Cerebellar cortex (tissue), 1 donor: ENCODE measurements around the gene TPPP.
"Not testable (repeated sequence)": the region's sequence is repeated elsewhere in the genome, so short reads cannot be mapped to it uniquely, and the experiment has no call there.

Experiments
- DNase-seq: peaks from one replicate; pipeline ENCODE4 v3.0.0-alpha.2; 2015; ENCODE audit warnings: low spot score

TPPP gene

DNA sequence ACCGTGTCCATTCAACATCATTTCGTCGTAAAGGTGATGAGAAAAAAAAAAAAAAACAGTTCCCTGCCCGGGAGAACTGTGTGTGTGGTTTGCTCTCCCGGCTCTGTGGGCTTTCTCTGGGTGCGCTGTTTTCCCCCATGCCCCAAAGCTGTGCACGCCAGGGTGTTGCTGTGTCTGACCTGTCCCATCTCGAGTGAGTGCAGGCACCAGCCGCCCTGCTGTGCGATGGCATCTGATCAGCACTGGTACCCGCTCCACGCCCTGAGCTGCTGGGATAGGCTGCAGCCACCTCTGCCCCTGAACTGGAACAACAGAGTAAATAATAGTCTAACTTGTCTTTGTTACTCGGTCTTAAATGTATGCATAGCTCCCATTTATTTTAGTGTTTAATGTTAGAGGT is 47.7 kb downstream of the TPPP start:
- no peak for DNase-seq

DNA sequence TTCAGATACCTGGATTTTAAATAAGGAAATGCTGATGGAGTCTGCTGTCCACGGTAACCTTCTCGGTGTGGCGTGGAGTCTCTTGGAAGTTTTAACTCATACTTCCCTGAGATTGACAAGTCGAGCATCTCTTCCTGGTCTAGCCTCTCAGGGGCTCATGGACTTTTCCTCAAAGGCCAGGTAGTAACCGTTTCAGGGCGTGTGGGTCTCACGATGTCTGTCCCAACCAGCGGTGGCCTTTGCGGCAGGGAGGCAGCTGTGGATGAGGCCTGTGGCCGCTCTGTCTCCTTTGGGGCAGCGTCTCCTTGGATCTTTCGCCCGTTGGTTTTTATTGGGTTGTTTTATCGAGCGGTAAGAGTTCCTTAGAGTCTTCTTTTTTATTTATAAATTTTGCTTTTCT is 48.2 kb downstream of the TPPP start:
- no peak for DNase-seq

DNA sequence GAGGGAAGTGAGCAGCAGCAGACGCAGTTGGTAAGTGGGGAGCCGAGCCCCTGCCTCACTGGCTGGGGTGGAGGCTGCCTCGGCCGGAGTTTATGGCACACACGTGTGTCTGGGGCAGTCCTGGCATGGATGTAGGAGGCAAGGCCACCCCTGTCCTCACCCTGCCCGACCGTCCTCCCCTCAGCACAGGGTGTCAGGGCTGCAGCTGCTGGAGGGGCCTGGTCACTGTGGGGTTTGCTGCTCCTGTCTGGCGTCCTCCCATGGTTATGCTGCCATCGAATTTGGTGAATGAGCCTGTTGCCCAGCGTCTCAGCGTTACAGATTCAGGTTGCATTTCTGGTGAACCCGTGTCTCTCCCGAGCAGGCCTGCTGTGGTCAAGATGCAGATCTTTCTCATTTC is 48.6 kb downstream of the TPPP start:
- no peak for DNase-seq

DNA sequence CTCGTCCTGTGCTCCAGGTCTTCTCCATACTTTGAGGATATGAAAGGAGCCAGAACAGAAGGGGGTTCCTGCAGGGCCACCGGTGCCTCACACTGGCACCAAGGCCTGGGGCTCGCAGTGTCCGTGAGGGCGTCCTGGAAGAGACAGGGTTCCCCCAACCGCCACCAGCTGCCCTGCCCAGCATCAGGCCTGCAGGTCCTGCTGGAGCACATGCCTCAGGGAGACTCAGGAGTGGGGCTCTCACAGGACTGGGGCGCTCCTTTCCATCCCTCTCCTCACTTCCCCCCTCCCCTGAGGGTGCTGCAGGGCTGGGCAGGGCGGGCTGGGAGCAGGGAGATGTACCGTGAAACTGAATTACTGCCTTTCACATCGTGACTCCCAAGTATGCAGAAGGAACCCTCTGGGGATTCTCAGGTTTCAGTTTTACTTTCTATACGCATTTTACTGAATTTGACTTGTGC is 49.3 kb downstream of the TPPP start:
- DNase-seq, result no peak

DNA sequence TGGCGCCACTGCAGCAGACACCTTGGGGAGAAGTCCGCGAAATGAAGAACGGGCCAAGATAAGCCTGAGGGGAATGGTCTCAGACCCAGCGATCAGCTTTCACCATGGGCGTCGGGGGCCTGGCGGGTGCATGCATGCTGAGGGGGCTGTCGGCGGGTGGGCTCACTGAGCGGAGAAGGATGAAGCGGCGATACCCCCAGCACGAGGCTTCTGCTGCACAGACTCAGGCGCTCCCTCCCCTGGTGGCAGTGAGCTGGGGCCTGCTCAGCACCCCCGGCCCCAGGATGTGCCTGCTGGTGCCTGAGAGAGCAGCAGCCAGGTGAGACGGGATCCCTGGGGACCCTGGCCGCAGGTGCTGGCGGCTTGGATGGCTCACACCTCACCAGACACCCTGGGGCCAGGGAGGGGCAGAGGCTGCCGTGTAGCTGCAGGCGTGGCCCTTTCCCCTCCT is 49.8 kb downstream of the TPPP start:
- DNase-seq, result no peak

DNA sequence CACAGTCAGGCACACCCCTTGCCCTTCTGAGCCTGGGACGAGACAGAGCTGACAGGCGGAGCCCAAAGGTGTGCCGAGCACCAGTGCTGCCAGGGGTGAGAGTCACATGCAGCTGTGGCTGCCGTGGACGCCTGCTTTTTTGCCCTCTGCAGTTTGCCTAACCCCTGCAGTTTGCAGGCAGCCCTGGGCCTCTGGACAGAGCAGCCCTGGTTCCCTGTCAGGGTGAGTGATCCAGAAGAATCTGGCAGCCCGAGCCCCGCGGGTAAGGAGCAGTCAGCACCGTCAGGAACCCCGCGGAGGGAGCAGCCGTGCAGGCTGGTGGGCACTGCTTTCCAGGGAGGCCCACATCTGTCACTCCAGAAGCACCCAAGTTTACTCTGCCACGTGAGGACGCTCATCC is 50.7 kb downstream of the TPPP start:
- DNase-seq, result no peak

DNA sequence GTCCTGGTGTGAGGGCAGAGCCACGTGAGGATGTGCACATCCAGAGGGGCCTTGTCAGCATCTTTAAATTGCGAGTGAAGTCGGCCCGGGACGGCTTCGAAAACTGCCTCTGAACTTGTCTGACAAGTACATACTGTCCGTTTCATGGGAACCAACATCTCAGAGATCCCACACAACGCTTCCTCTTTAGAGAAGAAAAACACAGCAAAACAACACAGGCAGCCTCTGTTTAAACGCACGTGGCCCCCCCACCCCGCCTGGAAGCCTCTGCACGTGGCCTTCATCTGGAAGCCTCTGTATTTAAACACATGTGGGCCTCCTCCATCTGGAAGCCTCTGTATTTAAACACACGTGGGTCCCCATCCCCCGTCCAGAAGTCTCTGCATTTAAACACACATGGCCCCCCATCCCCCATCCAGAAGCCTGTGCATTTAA is 51.8 kb downstream of the TPPP start:
- no peak for DNase-seq

DNA sequence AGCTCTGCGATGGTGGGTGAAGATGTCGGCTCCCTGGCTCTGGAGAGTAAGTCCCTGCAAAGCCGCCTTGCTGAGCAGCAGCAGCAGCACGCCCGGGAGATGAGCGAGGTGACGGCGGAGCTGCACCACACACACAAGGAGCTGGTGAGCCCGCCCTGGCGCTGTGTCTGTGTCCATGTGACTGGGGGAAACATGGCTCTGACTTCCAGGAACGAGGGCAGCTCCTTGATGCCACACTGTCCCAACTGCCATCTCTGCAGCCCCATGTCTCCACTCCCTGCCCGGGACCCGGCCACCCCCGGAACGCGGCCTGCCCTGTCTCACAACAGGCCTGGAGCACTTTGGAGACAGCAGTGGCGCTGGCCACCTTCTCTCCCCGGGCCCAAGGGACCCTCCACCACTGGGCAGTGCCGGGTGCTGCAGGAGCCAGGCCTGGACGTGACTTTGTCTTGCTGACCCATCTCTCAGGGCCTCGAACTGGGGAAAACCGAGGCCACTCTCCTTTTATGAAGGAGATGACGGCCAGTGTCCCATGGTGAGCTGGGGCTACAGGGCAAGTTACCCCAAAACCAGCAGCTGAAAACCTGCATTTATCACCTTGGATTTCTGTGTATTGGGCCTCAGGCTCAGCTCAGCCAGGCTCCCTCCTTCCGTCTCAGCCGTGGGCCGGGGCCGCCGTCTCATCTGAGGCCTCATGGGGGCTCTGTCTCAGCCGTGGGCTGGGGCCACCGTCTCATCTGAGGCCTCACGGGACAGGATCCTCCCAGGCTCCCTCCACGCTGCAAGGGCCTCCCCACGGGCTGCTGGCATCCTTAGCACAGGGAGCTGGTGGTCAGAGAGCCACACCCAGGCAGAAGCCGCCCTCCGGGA is 52.5 kb downstream of the TPPP start:
- DNase-seq, result no peak

DNA sequence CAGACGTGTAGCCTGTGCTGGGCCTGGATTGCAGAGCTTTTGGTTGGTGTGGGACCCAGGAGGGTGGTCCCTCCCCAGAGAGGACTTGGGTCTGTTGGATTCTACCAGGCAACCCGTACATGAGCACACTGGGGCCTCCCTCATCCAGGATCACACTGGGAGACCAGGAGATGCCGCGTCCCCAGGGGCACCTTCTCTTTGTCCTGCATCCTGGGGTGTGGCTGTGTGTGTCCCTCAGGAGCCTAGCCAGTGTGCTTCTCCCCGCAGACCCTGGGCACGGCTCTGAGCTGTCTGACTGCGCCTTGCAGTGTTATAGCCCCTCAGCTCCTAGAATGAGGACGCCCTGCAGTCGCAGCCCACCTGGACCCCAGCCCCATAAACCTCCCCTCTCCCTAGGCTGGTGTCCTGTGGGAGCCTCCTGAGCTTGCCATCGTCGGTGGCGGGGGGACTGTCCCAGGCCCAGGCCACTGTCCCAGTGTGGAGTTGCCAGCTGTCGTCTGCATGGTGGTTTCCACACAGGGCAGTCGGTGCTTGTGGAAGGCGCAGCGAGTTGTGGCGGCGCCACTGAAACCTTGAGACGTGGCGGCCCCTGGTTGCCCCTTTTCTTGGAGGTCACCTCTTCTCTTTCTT is 53.5 kb downstream of the TPPP start:
- DNase-seq, result no peak

DNA sequence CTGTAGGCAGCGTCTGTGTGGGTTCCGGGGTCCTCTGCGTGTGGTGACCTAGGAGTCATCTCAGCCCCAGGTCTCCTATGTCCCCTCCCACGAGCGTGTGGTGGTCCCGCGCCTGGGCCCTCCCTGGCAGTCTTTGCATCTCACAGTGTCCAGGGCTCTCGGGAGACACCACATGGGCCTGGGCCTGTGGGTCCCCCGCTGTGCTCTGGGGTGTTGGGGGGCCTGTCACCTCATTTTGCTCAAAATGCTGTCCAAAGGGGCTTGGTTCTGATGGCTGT is 54.0 kb downstream of the TPPP start:
- DNase-seq, result no peak

DNA sequence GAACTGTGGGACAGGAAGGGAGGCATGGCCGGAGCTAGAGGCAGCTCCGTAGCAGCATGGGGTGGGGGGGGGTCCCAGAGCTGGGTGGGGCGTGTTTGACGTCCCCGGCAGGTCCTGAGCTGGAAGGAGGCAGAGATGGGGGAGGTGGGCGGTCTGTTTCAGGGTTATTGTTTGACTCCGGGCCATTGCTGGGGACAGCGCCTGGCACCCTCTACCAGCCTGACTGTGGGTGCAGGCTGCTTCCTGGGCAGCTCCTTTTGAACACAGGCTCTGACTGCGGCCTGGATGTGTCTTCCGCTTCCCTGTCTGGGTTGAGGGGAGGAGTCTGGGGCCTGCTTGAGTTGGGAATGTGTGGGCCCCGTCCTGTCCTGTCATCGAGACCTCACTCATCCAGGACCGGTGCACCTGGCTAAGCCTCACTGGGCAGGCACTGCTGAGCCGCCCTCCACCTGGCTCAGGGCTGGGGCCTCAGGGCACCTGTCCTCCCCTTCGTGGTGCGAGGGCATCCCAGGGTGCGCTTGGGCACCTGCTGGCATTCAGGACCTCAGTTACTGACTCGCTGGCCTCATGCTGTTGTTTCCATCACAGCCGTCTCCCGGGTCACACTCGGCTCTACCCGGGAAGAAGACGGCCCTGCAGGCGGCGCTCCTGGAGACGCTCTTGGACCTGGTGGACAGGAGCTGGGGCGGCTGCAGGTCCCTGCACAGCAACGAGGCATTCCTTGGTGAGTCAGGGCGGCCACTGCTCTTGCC is 54.5 kb downstream of the TPPP start:
- DNase-seq, result no peak

DNA sequence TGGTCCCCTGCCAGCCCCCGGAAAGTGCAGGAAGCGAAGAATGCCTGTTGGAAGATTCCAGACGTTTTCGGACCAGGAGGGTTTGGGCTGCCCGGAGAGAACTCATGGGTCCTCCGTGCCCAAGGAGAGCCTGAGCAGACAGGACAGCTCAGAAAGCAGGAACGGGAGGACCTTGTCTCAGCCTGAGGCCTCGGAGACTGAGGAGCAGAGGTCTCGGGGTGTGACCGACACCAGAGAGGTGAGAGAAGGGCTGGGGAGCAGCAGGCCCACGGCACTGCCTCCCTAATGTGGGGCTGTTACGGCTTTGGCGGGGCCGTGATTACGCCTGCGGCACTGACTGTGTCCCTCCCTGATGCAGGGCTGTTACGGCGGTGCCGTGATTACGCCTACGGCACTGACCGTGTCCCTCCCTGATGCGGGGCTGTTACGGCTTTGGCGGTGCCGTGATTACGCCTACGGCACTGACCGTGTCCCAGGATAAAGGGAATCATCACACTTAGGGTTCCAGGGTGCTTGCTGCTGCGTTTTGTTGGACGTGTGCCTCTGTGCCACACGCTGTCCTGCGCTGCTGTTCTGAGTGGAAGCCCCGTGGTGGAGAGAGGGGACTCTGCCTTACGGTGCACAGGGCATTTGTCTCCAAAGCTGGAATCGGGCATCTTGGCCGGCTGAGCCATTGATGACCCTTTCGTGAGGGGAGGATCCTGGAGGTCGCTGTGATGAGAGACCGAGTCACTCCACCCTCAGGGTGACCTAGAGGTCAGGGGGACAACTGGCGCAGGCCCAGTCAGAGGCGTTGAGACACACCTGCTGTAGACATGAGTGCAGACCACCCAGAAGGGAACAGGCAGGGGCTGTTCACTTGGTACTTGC is 55.3 kb downstream of the TPPP start:
- no peak for DNase-seq

DNA sequence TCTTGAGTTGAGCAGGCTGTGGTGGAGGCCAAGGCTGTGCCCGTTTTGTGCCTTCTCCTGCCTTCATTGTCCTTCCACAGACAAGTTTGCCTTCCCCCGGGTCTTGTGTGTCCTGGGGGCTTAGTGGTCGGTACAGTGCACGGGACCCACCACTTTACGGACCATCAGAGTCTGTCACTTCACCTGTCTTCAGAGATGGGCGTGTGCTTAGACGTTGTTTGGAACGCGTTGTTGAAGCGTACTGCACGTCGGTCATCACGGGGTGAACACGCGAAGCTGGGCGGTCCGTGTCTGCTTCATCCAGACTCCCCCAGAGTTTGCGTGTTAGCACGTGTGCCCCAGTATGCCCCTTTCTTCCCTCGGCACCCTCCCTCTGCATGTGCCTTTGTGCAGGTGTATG is 56.2 kb downstream of the TPPP start:
- DNase-seq, result no peak

DNA sequence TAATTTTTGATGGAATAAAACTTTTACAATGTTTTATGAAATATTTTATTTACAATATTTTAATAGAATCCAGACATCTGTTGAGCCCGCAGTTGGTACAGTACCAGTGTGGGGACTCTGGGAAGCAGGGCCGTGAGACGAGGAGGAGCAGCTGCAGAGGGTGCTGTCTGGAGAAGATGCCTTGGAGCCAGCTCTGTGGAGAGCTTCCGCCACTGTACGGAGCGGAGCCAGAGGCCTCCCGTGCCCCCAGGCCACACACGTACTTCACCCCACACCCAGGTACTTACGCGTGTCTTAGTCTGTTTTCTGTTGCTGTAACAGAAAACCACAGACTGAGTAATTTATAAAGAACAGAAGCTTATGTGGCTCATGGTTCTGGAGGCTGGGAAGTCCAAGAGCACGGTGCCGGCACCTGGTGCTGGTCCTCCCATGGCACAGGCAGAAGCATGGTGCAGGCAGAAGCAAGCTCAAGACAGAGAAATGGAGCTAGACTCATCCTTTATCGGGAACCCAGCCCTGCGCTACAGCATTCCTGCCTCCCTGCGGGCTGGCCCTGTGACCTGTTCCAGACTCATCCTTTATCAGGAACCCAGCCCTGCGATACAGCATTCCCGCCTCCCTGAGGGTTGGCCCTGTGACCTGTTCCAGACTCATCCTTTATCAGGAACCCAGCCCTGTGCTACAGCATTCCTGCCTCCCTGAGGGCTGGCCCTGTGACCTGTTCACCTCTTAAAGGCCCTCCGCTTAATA is 57.7 kb downstream of the TPPP start:
- no peak for DNase-seq

DNA sequence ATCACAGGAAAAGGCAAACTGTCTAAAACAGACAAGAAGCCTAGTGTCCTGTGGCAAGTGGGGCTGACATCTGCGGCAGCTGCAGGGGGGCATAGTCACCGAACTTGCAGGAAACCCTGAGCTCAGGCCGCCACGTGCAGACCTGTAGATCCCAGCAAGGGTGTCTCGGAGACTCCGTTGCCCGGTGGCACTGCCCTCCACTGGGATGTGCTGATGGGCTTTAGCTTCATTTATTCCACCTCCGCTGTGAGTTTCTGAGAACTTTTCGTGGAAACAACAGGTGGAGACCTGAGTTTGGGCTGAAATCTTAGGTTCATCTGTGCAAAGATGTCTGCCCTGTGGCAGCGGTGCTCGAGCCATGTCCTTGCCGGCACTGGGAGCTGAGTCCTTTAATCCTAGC is 59.0 kb downstream of the TPPP start:
- no peak for DNase-seq

DNA sequence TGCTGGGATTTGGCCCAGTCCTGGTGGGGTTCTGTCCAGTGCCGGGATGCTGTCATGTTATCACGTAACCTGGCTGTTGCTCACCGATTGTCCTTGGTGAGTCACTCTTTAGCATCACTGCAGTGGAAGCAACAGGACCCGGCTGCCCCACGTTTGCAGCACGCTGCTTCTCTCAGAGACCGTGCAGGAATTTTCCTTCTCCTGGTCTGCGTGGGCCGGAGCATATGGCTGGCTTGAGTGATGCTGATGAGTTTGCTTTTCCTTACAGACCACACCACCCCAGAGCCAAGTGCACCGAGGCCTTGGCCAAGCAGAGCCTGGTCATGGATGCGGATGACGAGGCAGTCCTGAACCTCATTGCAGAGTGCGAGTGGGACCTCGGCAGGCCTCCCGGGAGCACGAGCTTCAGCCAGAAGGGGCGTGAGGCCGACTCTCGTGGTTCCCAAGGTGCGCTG is 59.6 kb downstream of the TPPP start:
- DNase-seq, result peak; percentile 46

DNA sequence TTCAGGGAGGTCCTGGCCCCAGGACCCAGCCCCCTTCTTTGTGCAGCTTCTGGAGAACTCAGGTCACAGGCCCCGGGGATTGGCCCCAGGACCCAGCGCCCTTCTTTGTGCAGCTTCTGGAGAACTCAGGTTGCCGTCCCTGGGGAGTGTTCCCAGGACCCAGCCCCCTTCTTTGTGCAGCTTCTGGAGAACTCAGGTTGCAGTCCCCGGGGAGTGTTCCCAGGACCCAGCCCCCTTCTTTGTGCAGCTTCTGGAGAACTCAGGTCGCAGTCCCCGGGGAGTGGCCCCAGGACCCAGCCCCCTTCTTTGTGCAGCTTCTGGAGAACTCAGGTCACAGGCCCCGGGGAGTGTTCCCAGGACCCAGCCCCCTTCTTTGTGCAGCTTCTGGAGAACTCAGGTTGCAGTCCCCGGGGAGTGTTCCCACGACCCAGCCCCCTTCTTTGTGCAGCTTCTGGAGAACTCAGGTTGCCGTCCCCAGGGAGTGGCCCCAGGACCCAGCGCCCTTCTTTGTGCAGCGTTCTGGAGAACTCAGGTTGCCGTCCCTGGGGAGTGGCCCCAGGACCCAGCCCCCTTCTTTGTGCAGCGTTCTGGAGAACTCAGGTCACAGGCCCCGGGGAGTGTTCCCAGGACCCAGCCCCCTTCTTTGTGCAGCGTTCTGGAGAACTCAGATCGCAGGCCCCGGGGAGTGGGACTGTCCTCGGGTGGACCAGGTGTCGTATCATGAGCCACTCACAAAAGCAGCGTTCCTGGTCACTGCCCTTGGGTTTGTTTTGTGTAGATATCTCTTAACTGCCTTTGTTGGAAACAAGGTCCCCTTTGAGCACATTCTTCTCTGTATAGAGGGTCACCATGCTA is 64.6 kb downstream of the TPPP start:
- not testable (repeated sequence) for DNase-seq

DNA sequence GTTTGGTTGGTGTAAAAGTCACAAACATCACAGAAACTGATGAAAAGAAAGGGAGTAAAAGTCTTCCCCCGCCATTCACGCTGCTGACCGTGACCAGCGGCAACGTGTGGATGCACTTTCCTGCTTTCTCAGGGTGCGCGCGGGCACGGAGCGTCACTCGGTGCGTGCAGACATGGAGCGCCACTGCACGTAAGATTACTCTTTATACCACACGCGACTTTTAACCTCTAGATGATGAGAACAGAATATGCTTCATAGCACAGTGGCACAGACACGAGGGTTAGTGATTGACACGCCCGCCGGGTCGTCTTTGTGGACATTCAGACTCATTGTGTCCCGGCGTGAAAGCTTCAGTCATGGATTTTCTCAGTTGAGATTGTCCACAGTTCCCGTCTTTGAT is 65.3 kb downstream of the TPPP start:
- no peak for DNase-seq

DNA sequence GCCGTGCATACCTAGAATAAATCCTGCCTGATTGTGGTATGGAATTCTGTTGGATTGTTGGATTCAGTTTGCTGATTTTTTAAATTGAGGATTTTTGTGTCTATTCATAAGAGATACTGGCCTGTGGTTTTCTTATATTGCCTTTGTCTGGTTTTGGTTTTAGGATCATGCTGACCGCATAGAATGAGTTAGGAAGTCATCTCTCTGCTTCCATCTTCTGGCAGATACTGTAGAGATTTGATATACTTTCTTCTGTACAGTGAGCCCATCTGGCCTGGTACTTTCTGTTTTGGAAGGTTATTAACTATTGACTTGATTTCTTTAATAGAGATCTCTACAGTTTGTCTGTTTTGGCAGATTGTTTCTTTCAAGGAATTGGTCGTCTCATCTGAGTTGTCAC is 66.3 kb downstream of the TPPP start:
- no peak for DNase-seq

DNA sequence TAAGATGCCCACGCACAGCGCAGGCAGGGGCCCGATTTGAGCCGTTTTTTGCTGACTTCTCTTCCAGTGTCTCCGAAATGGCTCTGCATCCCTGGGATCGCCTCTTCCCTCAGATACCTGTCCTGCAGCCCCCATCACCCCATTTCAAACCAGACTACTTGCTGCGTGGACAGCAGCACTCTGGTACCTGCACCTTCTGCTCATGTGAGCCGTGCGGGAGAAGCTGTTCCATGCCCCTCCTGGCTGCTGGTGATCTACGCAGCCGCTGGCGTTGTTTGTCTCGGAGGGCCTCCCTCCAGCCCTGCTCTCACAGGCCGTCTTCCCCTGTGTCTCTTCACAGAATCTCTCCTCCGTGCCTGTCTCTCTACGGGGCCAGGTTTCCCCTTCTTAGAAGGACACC is 67.6 kb downstream of the TPPP start:
- no peak for DNase-seq

DNA sequence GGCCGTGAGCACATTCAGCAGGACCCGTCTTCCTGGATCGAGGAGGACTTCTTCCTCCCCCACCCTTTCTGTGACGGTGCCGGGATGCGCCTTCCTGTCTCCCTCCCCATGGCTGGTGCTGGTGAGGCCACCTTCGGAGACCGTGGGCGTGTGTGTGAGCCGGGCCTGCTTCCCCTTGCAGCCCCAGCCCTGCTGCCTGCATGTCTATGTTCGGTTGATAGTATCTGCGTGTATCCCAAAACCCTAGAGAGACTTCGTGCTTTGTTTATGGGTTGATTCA is 68.3 kb downstream of the TPPP start:
- DNase-seq, result no peak
